CD4-positive, alpha-beta T cell treated with Interleukin-4 for 1 hour (primary cell): ENCODE data around the gene TCAP.
A peak's percentile ranks its signal among the peaks of the same experiment; 100 is the strongest.

Experiments used
- DNase-seq, 2 donors: peaks; one replicate each; pipeline ENCODE4 v3.0.0-alpha.2; 2020 to 2022

The TCAP gene

DNA sequence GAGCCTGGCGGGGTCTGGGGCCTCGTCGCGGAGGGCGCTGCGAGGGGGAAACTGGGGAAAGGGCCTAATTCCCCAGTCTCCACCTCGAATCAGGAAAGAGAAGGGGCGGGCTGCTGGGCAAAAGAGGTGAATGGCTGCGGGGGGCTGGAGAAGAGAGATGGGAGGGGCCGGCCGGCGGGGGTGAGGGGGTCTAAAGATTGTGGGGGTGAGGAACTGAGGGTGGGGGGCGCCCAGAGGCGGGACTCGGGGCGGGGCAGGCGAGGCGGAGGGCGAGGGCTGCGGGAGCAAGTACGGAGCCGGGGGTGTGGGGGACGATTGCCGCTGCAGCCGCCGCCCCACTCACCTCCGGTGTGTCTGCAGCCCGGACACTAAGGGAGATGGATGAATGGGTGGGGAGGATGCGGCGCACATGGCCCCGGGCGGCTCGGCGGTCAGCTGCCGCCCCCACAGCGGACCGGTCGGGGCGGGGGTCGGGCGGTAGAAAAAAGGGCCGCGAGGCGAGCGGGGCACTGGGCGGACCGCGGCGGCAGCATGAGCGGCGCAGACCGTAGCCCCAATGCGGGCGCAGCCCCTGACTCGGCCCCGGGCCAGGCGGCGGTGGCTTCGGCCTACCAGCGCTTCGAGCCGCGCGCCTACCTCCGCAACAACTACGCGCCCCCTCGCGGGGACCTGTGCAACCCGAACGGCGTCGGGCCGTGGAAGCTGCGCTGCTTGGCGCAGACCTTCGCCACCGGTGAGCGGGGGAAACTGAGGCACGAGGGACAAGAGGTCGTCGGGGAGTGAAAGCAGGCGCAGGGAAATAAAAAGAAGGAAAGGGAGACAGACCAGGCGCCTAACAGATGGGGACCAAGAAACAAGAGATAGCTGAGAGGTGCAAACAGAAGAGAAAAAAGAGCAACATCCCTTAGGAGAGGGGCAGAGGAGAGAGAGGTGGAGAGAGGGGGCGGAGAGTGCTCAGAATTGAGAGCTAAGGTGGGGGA is 3.1 kb downstream of the TCAP start, which contains the start of gene PNMT:
PNMT (plus strand) TSS at position 509 of the 980 bp plus-strand sequence; CDS start at position 532, 23 bp downstream.
- peak; percentile 64 to 65 for DNase-seq

GRCh38 chr17:39669897-39670735 is 5.0 kb downstream of the TCAP start:
- no peak for DNase-seq

DNA sequence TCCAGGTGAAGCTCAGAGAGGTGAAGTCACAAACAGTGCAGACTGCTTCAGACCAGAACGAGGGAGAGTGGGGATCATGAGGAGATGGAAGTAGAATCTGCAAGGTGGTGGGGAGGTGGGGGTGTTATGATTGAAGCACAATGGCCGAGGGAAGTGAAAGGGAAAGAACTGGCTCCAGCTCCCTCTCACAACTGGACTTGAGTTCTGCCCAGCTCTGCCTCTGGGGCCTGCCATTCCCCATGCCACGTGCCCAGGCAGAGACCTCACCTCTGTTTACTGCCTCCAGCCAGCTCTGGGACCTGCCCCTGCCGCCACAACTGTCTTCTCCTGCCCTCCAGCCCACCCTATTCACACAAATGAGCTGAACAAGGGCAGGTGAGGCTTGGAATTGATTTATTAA is 5.6 kb downstream of the TCAP start:
- no peak for DNase-seq

- no peak for DNase-seq
These were observed 6.7 kb downstream of the TCAP start for GRCh38 chr17:39671651-39672521.

DNA sequence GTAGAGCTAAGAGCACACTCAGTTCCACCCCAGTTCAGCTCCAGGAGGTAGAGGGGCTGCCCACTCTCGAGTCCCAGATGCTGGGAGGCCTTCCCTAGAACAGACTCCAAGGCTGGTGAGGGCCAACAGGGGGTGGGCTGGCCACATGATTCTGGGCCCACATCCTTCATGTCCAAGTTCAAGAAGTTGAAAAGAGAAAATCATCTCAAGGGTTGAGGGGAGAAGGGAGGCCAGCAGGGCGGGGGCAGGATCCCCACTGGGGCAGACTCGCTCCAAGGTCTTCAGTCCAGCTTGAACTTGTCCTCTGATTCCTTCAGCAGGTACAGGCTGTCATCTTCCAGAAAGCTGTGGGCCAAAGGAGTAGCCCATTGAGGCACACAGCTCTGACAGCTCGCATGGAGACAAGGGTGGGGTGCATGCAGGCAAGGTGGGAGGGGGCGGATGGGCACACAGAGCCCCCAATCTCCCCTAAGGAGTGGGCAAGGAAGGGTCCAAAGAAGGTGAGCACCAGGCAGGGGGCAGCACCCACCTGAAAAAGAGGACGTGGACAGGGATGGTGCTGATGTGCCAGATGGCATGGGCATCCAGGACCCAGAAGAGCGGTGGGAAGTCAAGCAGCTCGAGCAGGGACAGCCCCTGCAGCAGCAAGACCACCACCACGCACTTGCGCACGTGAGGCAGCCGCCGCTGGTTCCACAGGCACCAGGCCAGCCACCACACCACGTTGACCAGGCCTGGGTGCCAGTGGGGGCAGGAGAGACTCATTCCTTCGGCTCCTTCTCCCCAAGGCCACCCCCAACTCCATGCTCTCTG is 7.6 kb downstream of the TCAP start:
- DNase-seq, result no peak

DNA sequence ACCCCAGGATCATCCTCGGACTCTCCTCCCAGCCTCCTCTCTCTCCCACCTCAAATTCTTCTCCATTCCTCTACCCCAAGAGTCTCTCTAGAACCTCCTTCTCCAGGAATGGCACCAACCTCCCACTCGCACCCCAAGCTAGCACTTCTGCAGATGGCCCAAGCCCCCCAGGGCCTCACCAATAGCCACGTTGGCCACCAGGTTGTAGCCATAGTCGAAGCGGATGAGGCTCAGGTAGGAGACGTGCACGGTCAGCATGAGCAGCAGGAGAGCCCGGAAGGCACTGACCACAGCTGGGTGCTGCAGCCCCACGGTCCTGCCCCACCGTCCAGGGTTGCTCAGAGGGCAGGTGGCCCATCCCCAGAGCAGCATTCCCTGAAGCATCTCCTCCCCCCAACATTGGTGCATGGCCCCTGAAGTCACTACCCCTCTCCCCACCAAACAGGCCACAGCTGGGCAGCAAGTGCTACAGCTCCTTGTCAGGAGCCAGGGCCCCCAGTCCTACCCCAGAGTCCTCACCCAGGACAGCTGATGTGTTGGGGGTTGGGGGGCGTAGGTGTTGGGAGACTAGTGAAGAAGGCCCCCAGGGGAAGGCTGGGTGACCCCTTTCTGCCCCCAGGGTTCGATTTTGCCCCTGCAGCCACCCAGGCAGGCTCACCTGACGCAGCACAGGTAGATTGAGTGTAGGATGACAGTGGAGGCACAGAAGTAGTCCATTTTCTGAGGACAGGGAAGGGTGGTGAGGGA is 8.4 kb downstream of the TCAP start:
- DNase-seq, result no peak

DNA sequence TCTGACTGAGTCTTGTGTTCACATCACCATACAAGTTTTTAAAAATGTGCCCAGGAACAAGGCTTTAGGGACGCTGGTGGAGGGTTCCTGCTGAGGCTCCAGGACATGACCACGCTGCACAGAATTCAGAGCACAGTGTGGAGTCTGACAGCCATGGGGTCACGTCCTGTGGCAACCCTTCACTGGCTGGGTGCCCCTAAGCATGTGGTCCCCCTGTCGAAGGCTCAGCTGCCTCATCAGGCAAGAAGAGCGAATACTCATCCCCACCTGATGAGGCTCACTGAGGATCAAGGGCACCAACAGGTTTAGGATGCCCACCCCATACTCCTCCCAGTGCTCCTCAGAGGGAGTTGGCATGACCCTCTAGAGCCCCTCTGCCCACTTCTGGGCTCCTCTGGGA is 9.0 kb downstream of the TCAP start:
- no peak for DNase-seq

- no peak for DNase-seq
These were observed 9.7 kb downstream of the TCAP start for GRCh38 chr17:39674702-39675389.

GRCh38 chr17:39675390-39676082 is 10.4 kb downstream of the TCAP start:
- DNase-seq, result no peak

- peak; percentile 71 to 73 for DNase-seq
These were observed 11.2 kb downstream of the TCAP start for GRCh38 chr17:39676198-39676819.

DNA sequence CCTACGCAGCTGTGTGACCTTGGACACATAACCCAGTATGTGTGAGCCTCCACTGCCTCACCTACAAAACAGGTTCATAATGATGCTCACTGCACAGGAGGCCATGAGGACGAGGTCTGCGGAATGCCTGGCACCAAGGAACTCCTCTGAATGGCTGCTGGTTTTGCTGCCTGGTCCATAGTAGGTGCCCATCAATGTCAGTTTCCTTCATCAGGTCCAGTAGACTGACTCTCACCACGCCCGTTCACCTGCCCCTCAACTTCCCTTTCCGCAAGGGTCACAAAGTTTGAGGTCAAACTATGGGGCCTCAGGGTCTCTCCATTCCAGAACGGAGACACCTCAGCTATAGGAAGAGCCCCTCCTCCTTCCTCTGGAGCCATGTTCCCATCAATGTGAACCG is 11.9 kb downstream of the TCAP start:
- no peak for DNase-seq

- no peak for DNase-seq
These were observed 12.6 kb downstream of the TCAP start for GRCh38 chr17:39677542-39678339.

DNA sequence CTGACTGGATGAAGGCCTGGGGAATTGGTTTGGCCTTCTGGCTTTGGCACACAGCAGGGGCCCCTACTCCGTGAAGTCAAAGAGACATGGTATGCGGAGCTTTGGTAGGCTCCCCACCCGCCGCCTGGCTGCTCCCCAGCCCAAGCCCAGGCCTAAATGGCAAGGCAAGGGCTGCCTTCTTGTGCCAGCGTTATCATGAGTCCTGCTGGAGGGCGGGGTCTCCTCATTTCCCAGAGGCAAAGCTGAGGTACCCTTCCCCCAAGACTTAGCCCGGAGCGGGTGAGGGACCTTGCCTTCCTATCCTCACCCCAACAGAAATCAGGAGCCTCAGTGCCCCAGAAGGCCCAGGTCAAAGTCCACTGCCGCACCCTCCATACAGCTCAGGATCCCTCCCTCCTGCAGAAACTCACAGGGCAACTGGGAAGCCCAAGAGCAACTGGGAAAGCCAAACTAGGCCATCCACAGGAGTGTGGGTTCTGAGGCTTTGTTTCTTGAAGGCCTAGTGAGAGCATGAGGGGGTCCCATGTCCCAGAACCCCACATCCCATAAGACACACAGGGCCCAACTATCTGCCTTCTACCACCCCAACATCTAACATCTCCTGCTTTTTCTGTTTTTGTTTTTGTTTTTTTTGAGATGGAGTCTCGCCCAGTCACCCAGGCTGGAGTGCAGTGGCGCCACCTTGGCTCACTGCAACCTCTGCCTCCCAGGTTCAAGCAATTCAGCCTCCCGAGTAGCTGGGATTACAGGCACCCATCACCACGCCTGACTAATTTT is 13.4 kb downstream of the TCAP start:
- DNase-seq, result no peak

DNA sequence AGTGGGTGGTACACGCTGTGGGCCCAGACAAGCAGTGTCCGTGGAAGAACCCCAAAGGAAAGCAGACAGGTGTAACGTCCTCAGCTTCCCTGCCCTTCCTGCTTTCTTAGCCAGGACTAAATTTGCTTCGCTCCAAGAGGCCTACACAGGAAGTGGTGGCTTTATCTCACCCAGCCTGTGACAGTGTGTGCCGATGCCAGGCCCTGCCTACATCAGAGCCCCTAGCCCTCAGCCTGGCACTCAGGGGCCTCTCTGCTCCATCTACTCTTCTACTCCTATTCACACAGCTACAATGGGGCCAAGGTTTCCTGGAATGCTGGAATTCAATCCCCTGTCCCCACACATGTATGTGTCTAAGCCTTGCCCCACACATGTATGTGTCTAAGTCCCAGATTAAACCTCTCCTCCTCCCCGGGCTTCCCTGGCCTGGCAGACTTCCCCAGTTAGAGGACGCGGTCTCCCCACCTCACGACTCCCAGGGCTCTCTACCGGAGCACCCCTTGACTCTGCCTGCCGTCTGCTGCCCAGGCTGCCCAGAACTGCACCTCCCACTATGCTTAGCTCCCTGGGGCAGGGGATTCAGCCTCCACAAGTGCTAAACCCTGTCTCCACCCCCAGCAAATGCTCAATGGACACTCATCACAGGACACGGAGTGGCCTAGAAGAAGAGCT is 14.5 kb downstream of the TCAP start:
- peak; percentile 61 to 64 for DNase-seq

- no peak for DNase-seq
These were observed 18.3 kb downstream of the TCAP start for GRCh38 chr17:39683295-39683939.
